Measurements from ENCODE around the gene SV2C.

Gene SV2C

GRCh38 chr5:76345582-76345981 lies 262.4 kb downstream of the SV2C start:
- DNase-seq (ENCODE audit: low read depth), result no peak
- H3K4me3 ChIP-seq (ENCODE audit: low read depth, low read length), result no peak overlapping the region
- TF ChIP-seq CTCF (conservative IDR thresholded peaks at IDR 0.05; ENCODE audit: low read depth, low read length), result no peak

- TF ChIP-seq CTCF (conservative IDR thresholded peaks at IDR 0.05; ENCODE audit: low read depth, low read length), result no peak
- H3K4me3 ChIP-seq (ENCODE audit: low read depth, low read length), result no peak overlapping the region
- DNase-seq (ENCODE audit: low read depth), result no peak
These were observed 268.0 kb downstream of the SV2C start for GRCh38 chr5:76351176-76351575.

- DNase-seq (ENCODE audit: low read depth), result no peak
- no peak for TF ChIP-seq CTCF (conservative IDR thresholded peaks at IDR 0.05; ENCODE audit: low read depth, low read length)
- H3K4me3 ChIP-seq (ENCODE audit: low read depth, low read length), result no peak overlapping the region
These were observed 268.4 kb downstream of the SV2C start for GRCh38 chr5:76351577-76351976.

GRCh38 chr5:76356887-76357286 lies 273.7 kb downstream of the SV2C start:
- H3K4me3 ChIP-seq (ENCODE audit: low read depth, low read length), result no peak overlapping the region
- no peak for TF ChIP-seq CTCF (conservative IDR thresholded peaks at IDR 0.05; ENCODE audit: low read depth, low read length)
- DNase-seq (ENCODE audit: low read depth), result no peak

GRCh38 chr5:76363352-76364225 lies 280.4 kb downstream of the SV2C start:
- TF ChIP-seq CTCF (conservative IDR thresholded peaks at IDR 0.05; ENCODE audit: low read depth, low read length), result no peak
- no peak overlapping the region for H3K4me3 ChIP-seq (ENCODE audit: low read depth, low read length)
- no peak for DNase-seq (ENCODE audit: low read depth)

- no peak for TF ChIP-seq CTCF (conservative IDR thresholded peaks at IDR 0.05; ENCODE audit: low read depth, low read length)
- no peak for DNase-seq (ENCODE audit: low read depth)
- no peak overlapping the region for H3K4me3 ChIP-seq (ENCODE audit: low read depth, low read length)
These were observed 281.0 kb downstream of the SV2C start for GRCh38 chr5:76364226-76364589.

GRCh38 chr5:76365561-76365960 lies 282.4 kb downstream of the SV2C start:
- DNase-seq (ENCODE audit: low read depth), result no peak
- no peak overlapping the region for H3K4me3 ChIP-seq (ENCODE audit: low read depth, low read length)
- TF ChIP-seq CTCF (conservative IDR thresholded peaks at IDR 0.05; ENCODE audit: low read depth, low read length), result no peak

All from choroid plexus epithelial cell (primary cell).